K562 (cell line): Measurements from ENCODE around the gene OPCML. TPM values are rescaled to one million over a fixed set of nuclear protein-coding genes. Genes with fewer than 3 reads are reported as not detected.

Experiments
- ATAC-seq: fragments of 200-7000 bp; cut with Tn5 transposase; 3 replicates; pipeline ENCODE4 v1.9.1; 2020; ENCODE audit warnings: moderate library complexity
- BruUV-seq: library from RNA; stranded (reverse); fragments of 400-500 nt; replicated peaks from 2 replicates; lab custom pipeline; 2021; lab: Mats Ljungman, UMichigan
- CTCF ChIA-PET: fragments of 300-600 bp; formaldehyde crosslinking; extraction: SDS; loops from one replicate; lab custom pipeline; 2021; ENCODE audit warnings: low intra/inter-chr PET ratio; lab: Yijun Ruan, JAX
- POLR2A ChIA-PET: fragments of 300-600, 350-650 bp; sonication (Branson Sonifier 250); formaldehyde crosslinking; extraction: SDS; loops from one replicate; lab custom pipeline; 2021; ENCODE audit warnings: antibody characterized with exemption, inconsistent platforms; lab: Yijun Ruan, JAX
- DNase-seq, 4 experiments: peaks; one replicate each; pipeline versions ENCODE4 v3.0.0 to v3.0.0-alpha.2; 2011 to 2018; ENCODE audit warnings: low spot score in 3 of 4, mixed read lengths in 3 of 4; ENCODE audit errors: extremely low read depth in 1 of 4
- FAIRE-seq: peaks from 2 replicates; lab custom pipeline; 2011; peaks lifted over from hg19 to GRCh38; lab: Jason Lieb, UNC
- H2AFZ ChIP-seq: 2 replicates; pipeline ENCODE4 v1.6.0; 2011; ENCODE audit warnings: low read depth, low read length, control low read depth, inconsistent platforms
- H3K27ac ChIP-seq: fragments of 200-600 bp; 3 replicates; pipeline ENCODE4 v1.8.0; 2011; ENCODE audit warnings: low read depth, mild to moderate bottlenecking, control low read depth, inconsistent platforms, low read length, moderate library complexity, mixed read lengths; ENCODE audit errors: extremely low read depth
- H3K27me3 ChIP-seq, 2 experiments: fragments of 300-600 bp in 1 of 2; 2 replicates in 1 of 2; 3 replicates in 1 of 2; pipeline versions ENCODE4 v1.6.0 to v1.8.0; 2011; ENCODE audit warnings: inconsistent platforms in 2 of 2, low read length in 2 of 2, mild to moderate bottlenecking in 1 of 2, mixed read lengths in 1 of 2, moderate library complexity in 1 of 2; ENCODE audit not compliant: control insufficient read depth in 2 of 2, insufficient read depth in 2 of 2
- H3K36me3 ChIP-seq: fragments of 300-600 bp; 3 replicates; pipeline ENCODE4 v1.8.0; 2011; ENCODE audit warnings: mild to moderate bottlenecking, low read length, inconsistent platforms; ENCODE audit not compliant: control insufficient read depth, insufficient read depth
- H3K4me1 ChIP-seq, 2 experiments: fragments of 200-600 bp in 1 of 2; replicated peaks in 1 of 2; 2 replicates in 1 of 2; 3 replicates in 1 of 2; pipeline versions ENCODE4 v1.5.1 to v1.8.0; 2011; ENCODE audit warnings: inconsistent platforms in 2 of 2, low read length in 2 of 2, mild to moderate bottlenecking in 1 of 2, mixed read lengths in 1 of 2, moderate library complexity in 1 of 2; ENCODE audit not compliant: control insufficient read depth in 2 of 2, insufficient read depth in 2 of 2
- H3K4me2 ChIP-seq: 2 replicates; pipeline ENCODE4 v1.6.1; 2011; ENCODE audit warnings: low read length, control low read depth, inconsistent platforms, mixed read lengths; ENCODE audit not compliant: insufficient read depth
- H3K4me3 ChIP-seq: fragments of 200-600 bp; sonication (generic), shearing (Covaris generic); 2 replicates; pipeline ENCODE4 v1.5.1; 2016; ENCODE audit warnings: control low read depth, inconsistent platforms
- H3K79me2 ChIP-seq: fragments of 200-600 bp; 3 replicates; pipeline ENCODE4 v1.8.0; 2011; ENCODE audit warnings: low read length, inconsistent platforms; ENCODE audit not compliant: control insufficient read depth, insufficient read depth
- H3K9ac ChIP-seq, 2 experiments: 2 replicates each; pipeline versions ENCODE4 v1.6.0 to v1.6.1; 2011; ENCODE audit warnings: low read depth in 2 of 2, low read length in 2 of 2, control low read depth in 1 of 2, inconsistent platforms in 1 of 2, mild to moderate bottlenecking in 1 of 2, mixed read lengths in 1 of 2; ENCODE audit not compliant: insufficient read depth in 1 of 2
- H3K9me1 ChIP-seq: one replicate; pipeline ENCODE4 v1.6.0; 2011; ENCODE audit warnings: inconsistent platforms, mild to moderate bottlenecking, low read length, moderate library complexity; ENCODE audit not compliant: control insufficient read depth, insufficient read depth
- H3K9me3 ChIP-seq: replicated peaks from 2 replicates; pipeline ENCODE4 v1.5.1; 2011; ENCODE audit warnings: low read depth, low read length, inconsistent platforms; ENCODE audit not compliant: control insufficient read depth, insufficient read depth
- H4K20me1 ChIP-seq: replicated peaks from 2 replicates; pipeline ENCODE4 v1.6.1; 2011; ENCODE audit warnings: low read length, inconsistent platforms, mixed read lengths; ENCODE audit not compliant: control insufficient read depth, insufficient read depth
- ASH1L ChIP-seq: fragments of 450-650 bp; IDR thresholded peaks from 2 replicates; pipeline ENCODE4 v1.6.1; 2018; ENCODE audit warnings: borderline replicate concordance, mild to moderate bottlenecking, low read depth; ENCODE audit not compliant: partially characterized antibody
- FIP1L1 ChIP-seq: fragments of 200-400 bp; formaldehyde crosslinking; IDR thresholded peaks from 2 replicates; pipeline ENCODE4 v1.6.1; 2018; ENCODE audit warnings: mild to moderate bottlenecking, low read depth, low read length; ENCODE audit not compliant: poor library complexity, severe bottlenecking
- NRF1 ChIP-seq, 2 experiments: fragments of 450-650 bp; IDR thresholded peaks in 1 of 2; conservative IDR thresholded peaks in 1 of 2; 2 replicates each; pipeline ENCODE4 v1.6.1; 2014; ENCODE audit warnings: mild to moderate bottlenecking in 2 of 2
- PKNOX1 ChIP-seq: fragments of 450-650 bp; IDR thresholded peaks from 2 replicates; pipeline ENCODE4 v1.6.1; 2016
- POU5F1 ChIP-seq: fragments of 150-350 bp; IDR thresholded peaks from 2 replicates; pipeline ENCODE4 v1.6.1; 2014; ENCODE audit warnings: borderline replicate concordance, low read length, low read depth, mild to moderate bottlenecking; ENCODE audit not compliant: partially characterized antibody
- SAFB2 ChIP-seq: fragments of 200-400 bp; formaldehyde crosslinking; IDR thresholded peaks from 2 replicates; pipeline ENCODE4 v1.6.1; 2018; ENCODE audit warnings: borderline replicate concordance, low read length, low read depth, moderate library complexity; ENCODE audit not compliant: severe bottlenecking
- SLC30A9 ChIP-seq: fragments of 250-450 bp; sonication (Bioruptor Pico); IDR thresholded peaks from 2 replicates; pipeline ENCODE4 v1.8.0; 2022; ENCODE audit warnings: mild to moderate bottlenecking, moderate library complexity
- SREBF1 ChIP-seq: fragments of 150-350 bp; IDR thresholded peaks from 2 replicates; pipeline ENCODE4 v1.6.1; 2014; ENCODE audit warnings: antibody characterized with exemption, low read depth, low read length, borderline replicate concordance
- STAT5A ChIP-seq: IDR thresholded peaks from 2 replicates; pipeline ENCODE4 v1.6.1; 2012; ENCODE audit warnings: low read length, inconsistent platforms, borderline replicate concordance
- TAF15 ChIP-seq: fragments of 200-400 bp; formaldehyde crosslinking; IDR thresholded peaks from 2 replicates; pipeline ENCODE4 v1.6.1; 2017; ENCODE audit warnings: mild to moderate bottlenecking, low read depth, low read length, moderate library complexity
- TEAD2 ChIP-seq: fragments of 450-650 bp; IDR thresholded peaks from 2 replicates; pipeline ENCODE4 v1.6.1; 2016; ENCODE audit warnings: missing genetic modification characterization, control low read depth, missing compliant biosample characterization
- THRAP3 ChIP-seq: fragments of 450-650 bp; IDR thresholded peaks from 2 replicates; pipeline ENCODE4 v1.6.1; 2016; ENCODE audit warnings: mild to moderate bottlenecking, inconsistent platforms, borderline replicate concordance
- WHSC1 ChIP-seq: IDR thresholded peaks from one replicate; pipeline ENCODE4 v1.6.1; 2012; ENCODE audit warnings: low read length, control low read depth, inconsistent platforms
- ZBTB17 ChIP-seq: fragments of 450-650 bp; formaldehyde crosslinking; IDR thresholded peaks from 2 replicates; pipeline ENCODE4 v1.4.0; 2020; ENCODE audit warnings: mild to moderate bottlenecking
- ZBTB2 ChIP-seq: fragments of 450-650 bp; IDR thresholded peaks from 2 replicates; pipeline ENCODE4 v1.6.1; 2016; ENCODE audit warnings: antibody characterized with exemption
- ZNF212 ChIP-seq: fragments of 450-650 bp; formaldehyde crosslinking; IDR thresholded peaks from 2 replicates; pipeline ENCODE4 v1.4.0; 2020; ENCODE audit warnings: mild to moderate bottlenecking
- ZNF3 ChIP-seq: fragments of 250-450 bp; sonication (Bioruptor Pico); IDR thresholded peaks from 2 replicates; pipeline ENCODE4 v1.5.0; 2021; ENCODE audit warnings: mild to moderate bottlenecking, moderate library complexity
- WGBS: fragments of 100-300 bp; shearing (Covaris generic); methylation state at CpG from one replicate; pipeline ENCODE4 v1.1.6; 2016; ENCODE audit warnings: low coverage, mixed read lengths; ENCODE audit not compliant: insufficient coverage; ENCODE audit errors: missing lambda C conversion rate; 5-methylcytosine and 5-hydroxymethylcytosine counted together
- in situ Hi-C: fragments of 300-500 bp; cut with MboI; formaldehyde crosslinking; loops from 4 replicates; pipeline ENCODE4 v1.15.0; 2018; ENCODE audit warnings: inconsistent platforms, mixed read lengths
- intact Hi-C: fragments of 100-400 bp; cut with micrococcal nuclease; formaldehyde crosslinking; loops from 2 replicates; pipeline ENCODE4 v1.14.2; 2022
- polyA plus RNA-seq, 8 experiments: library from polyadenylated mRNA; depleted of rRNA in 4 of 8; stranded (reverse) in 5 of 8; unstranded in 3 of 8; fragments of >200 nt; fragmentation: Nextera tagmentation in 2 of 8; fragmentation: Illumina TruSeq in 1 of 8; extraction: Ambion mirVana in 2 of 8; extraction: Trizol in 1 of 8; gene quantifications; 2 replicates each; pipeline versions ENCODE4 v1.2.1 to v1.2.3, GENCODE V29; 2011 to 2014; ENCODE audit warnings: inconsistent platforms in 1 of 8, missing spikeins in 1 of 8
- total RNA-seq, 7 experiments: library from RNA; depleted of rRNA in 6 of 7; stranded (reverse); fragments of >200 nt in 6 of 7; fragmentation: Illumina TruSeq in 2 of 7; extraction: Trizol in 2 of 7; gene quantifications; 2 replicates each; pipeline versions ENCODE4 v1.2.1 to v1.2.3, GENCODE V29; 2011 to 2021; ENCODE audit warnings: low replicate concordance in 1 of 7

OPCML gene
- total and polyA plus RNA-seq, 9 of the 15 experiments (the other 6 are each of a cell fraction or from before 2014, with no cell fraction given), result not detected

- Histone ChIP-seq H3K4me2 (no peak overlapping the region), H3K36me3 (no peaks in the 10 kb centered on the region), H3K9ac (no peak overlapping the region), H4K20me1 (no peaks in the 10 kb centered on the region), H2AFZ (no peak overlapping the region), H3K27ac (no peak overlapping the region), H3K4me3 (no peak overlapping the region), H3K9me1 (no peaks in the 10 kb centered on the region), H3K4me1 (no peaks in the 10 kb centered on the region), H3K9me3 (no peaks in the 10 kb centered on the region), H3K79me2 (no peaks in the 10 kb centered on the region), H3K27me3 (no peaks in the 10 kb centered on the region)
- no peak for FAIRE-seq
- TF ChIP-seq ZNF212 (CRISPR knock-in tag) (no peak), TEAD2 (tag) (no peak), POU5F1 (no peak), ZBTB2 (no peak), SAFB2 (no peak), WHSC1 (no peak), ZBTB17 (CRISPR knock-in tag) (no peak), SLC30A9 (no peak), STAT5A (no peak), SREBF1 (no peak), FIP1L1 (no peak), NRF1 (conservative IDR thresholded peaks at IDR 0.05 in 1 of 2, IDR thresholded peaks at IDR 0.05 in 1 of 2) (no peak), PKNOX1 (no peak), ASH1L (no peak), TAF15 (no peak), THRAP3 (no peak), ZNF3 (no peak)
- POLR2A ChIA-PET, result no interaction called here
- CTCF ChIA-PET, result no interaction called here
- no peak for ATAC-seq
- BruUV-seq, result no TSS peak
- DNase-seq, result no peak
- intact Hi-C loops (no loop called here), in situ Hi-C loops (no loop called here)
- WGBS, result 2% methylated on average over 4 of the region's 4 CpGs
These were observed 867.1 kb downstream of the OPCML start for GRCh38 chr11:132665205-132665604.
